HepG2 (cell line): ENCODE data around the gene GABRB3. TPM values are rescaled to one million over a fixed set of nuclear protein-coding genes. Genes with fewer than 3 reads are reported as not detected.

ENCODE experiments used
- ATAC-seq: fragments of 200-7000 bp; cut with Tn5 transposase; 3 replicates; pipeline ENCODE4 v1.9.1; 2020; ENCODE audit warnings: mild to moderate bottlenecking, moderate library complexity
- BruUV-seq: library from RNA; stranded (reverse); fragments of 400-500 nt; replicated peaks from 2 replicates; lab custom pipeline; 2021; lab: Mats Ljungman, UMichigan
- CTCF ChIA-PET: fragments of 300-600 bp; formaldehyde crosslinking; extraction: SDS; loops from one replicate; lab custom pipeline; 2021; ENCODE audit warnings: low total read pairs, inconsistent platforms, low intra/inter-chr PET ratio; lab: Yijun Ruan, JAX
- POLR2A ChIA-PET: fragments of 350-600 bp; sonication (Branson Sonifier 250); formaldehyde crosslinking; loops from one replicate; lab custom pipeline; 2020; ENCODE audit warnings: antibody characterized with exemption, inconsistent platforms; lab: Yijun Ruan, JAX
- DNase-seq: peaks from one replicate; pipeline ENCODE4 v3.0.0-alpha.2; 2015; ENCODE audit warnings: low spot score
- FAIRE-seq: peaks from 3 replicates; lab custom pipeline; 2011; peaks lifted over from hg19 to GRCh38; lab: Jason Lieb, UNC
- H2AFZ ChIP-seq: one replicate; pipeline ENCODE4 v1.6.1; 2011; ENCODE audit warnings: low read length, inconsistent platforms
- H3K27ac ChIP-seq: fragments of 300-600 bp; 3 replicates; pipeline ENCODE4 v1.8.0; 2011; ENCODE audit warnings: mixed run types, mild to moderate bottlenecking, mixed read lengths, low read length, inconsistent platforms; ENCODE audit not compliant: insufficient read depth; ENCODE audit errors: extremely low read length
- H3K27me3 ChIP-seq, 2 experiments: fragments of 200-600 bp in 1 of 2; 2 replicates in 1 of 2; 3 replicates in 1 of 2; pipeline versions ENCODE4 v1.6.0 to v1.8.0; 2011; ENCODE audit warnings: low read length in 2 of 2, mild to moderate bottlenecking in 2 of 2, moderate library complexity in 2 of 2, inconsistent platforms in 1 of 2; ENCODE audit not compliant: insufficient read depth in 2 of 2, control insufficient read depth in 1 of 2
- H3K36me3 ChIP-seq, 2 experiments: fragments of 200-600 bp in 1 of 2; replicated peaks in 1 of 2; 2 replicates in 1 of 2; 3 replicates in 1 of 2; pipeline versions ENCODE4 v1.5.1 to v1.8.0; 2011; ENCODE audit warnings: low read length in 2 of 2, inconsistent platforms in 1 of 2; ENCODE audit not compliant: insufficient read depth in 2 of 2, control insufficient read depth in 1 of 2
- H3K4me1 ChIP-seq: 2 replicates; pipeline ENCODE4 v1.5.1; 2012; ENCODE audit warnings: low read length, inconsistent platforms; ENCODE audit not compliant: insufficient read depth
- H3K4me2 ChIP-seq: 2 replicates; pipeline ENCODE4 v1.6.0; 2011; ENCODE audit warnings: low read depth, low read length, inconsistent platforms
- H3K4me3 ChIP-seq, 3 experiments: fragments of 200-600 bp in 1 of 3; sonication (generic), shearing (Covaris generic) in 1 of 3; replicated peaks in 1 of 3; 2 replicates each; pipeline ENCODE4 v1.5.1; 2011 to 2016; ENCODE audit warnings: low read length in 3 of 3, inconsistent platforms in 2 of 3, low read depth in 2 of 3, mild to moderate bottlenecking in 2 of 3, control low read depth in 1 of 3, mixed read lengths in 1 of 3; ENCODE audit not compliant: insufficient read depth in 1 of 3
- H3K79me2 ChIP-seq: one replicate; pipeline ENCODE4 v1.6.1; 2011; ENCODE audit warnings: low read length, inconsistent platforms; ENCODE audit not compliant: insufficient read depth
- H3K9ac ChIP-seq: 2 replicates; pipeline ENCODE4 v1.6.0; 2011; ENCODE audit warnings: mild to moderate bottlenecking, low read depth, low read length, inconsistent platforms; ENCODE audit not compliant: insufficient read depth
- H3K9me3 ChIP-seq: 2 replicates; pipeline ENCODE4 v1.5.1; 2012; ENCODE audit warnings: mild to moderate bottlenecking, low read length
- H4K20me1 ChIP-seq: 2 replicates; pipeline ENCODE4 v1.6.0; 2011; ENCODE audit warnings: inconsistent platforms, mild to moderate bottlenecking, low read length, moderate library complexity; ENCODE audit not compliant: insufficient read depth
- HMG20B ChIP-seq: conservative IDR thresholded peaks from 2 replicates; pipeline ENCODE4 v1.6.1; 2016; ENCODE audit warnings: missing genetic modification reagents, missing compliant biosample characterization
- NCOA5 ChIP-seq: sonication (generic); formaldehyde crosslinking; IDR thresholded peaks from 2 replicates; pipeline ENCODE4 v1.4.0; 2020; ENCODE audit warnings: missing genetic modification reagents
- NR2F2 ChIP-seq: IDR thresholded peaks from 2 replicates; pipeline ENCODE4 v1.6.1; 2012; ENCODE audit warnings: low read depth, inconsistent platforms, borderline replicate concordance
- RCOR2 ChIP-seq: IDR thresholded peaks from 2 replicates; pipeline ENCODE4 v1.6.1; 2016; ENCODE audit warnings: missing biosample characterization, missing genetic modification reagents
- SMARCE1 ChIP-seq: fragments of 450-650 bp; IDR thresholded peaks from 2 replicates; pipeline ENCODE4 v1.6.1; 2017; ENCODE audit warnings: borderline replicate concordance
- ZXDC ChIP-seq: sonication (generic); formaldehyde crosslinking; IDR thresholded peaks from 2 replicates; pipeline ENCODE4 v1.5.0; 2020; ENCODE audit warnings: mild to moderate bottlenecking, missing genetic modification reagents
- WGBS: methylation state at CpG from one replicate; pipeline ENCODE4 v1.1.6; 2017; ENCODE audit warnings: low lambda C conversion rate; 5-methylcytosine and 5-hydroxymethylcytosine counted together
- in situ Hi-C: cut with HindIII; loops from 2 replicates; pipeline ENCODE4 v1.10.0; 2017; ENCODE audit warnings: low pct_unique_long_range_greater_than_20kb; ENCODE audit not compliant: extremely low pct_ligation_motif_present
- intact Hi-C: fragments of 100-400 bp; cut with micrococcal nuclease; formaldehyde crosslinking; loops from one replicate; pipeline ENCODE4 v1.10.0; 2022; ENCODE audit not compliant: unreplicated experiment
- polyA plus RNA-seq, 8 experiments: library from polyadenylated mRNA; depleted of rRNA in 3 of 8; stranded (reverse) in 7 of 8; unstranded in 1 of 8; fragments of >200 nt; fragmentation: Illumina TruSeq in 4 of 8; extraction: Trizol in 4 of 8; gene quantifications; 2 replicates each; pipeline versions ENCODE4 v1.2.1 to v1.2.3, GENCODE V29; 2011 to 2016; ENCODE audit warnings: low read depth in 4 of 8, missing spikeins in 1 of 8, mixed read lengths in 1 of 8; ENCODE audit not compliant: insufficient read depth in 1 of 8
- total RNA-seq, 5 experiments: library from RNA; depleted of rRNA; stranded (reverse); fragments of >200 nt; fragmentation: Illumina TruSeq; extraction: Trizol; gene quantifications; 2 replicates each; pipeline ENCODE4 v1.2.3, GENCODE V29; 2016; ENCODE audit warnings: low read depth in 1 of 5

The GABRB3 gene
- total and polyA plus RNA-seq, 2 of the 13 experiments (the other 11 are each of a cell fraction or from before 2014, with no cell fraction given): not detected

GRCh38 chr15:26667222-26667988 is 105.5 kb downstream of the GABRB3 start:
- ATAC-seq: no peak
- 10% methylated on average over 8 of the region's 14 CpGs for WGBS

More at GRCh38 chr15:26667222-26667988, 105.5 kb downstream of the GABRB3 start:
- Histone ChIP-seq H3K27me3 (no peaks in the 10 kb centered on the region), H3K27ac (no peak overlapping the region), H3K79me2 (no peaks in the 10 kb centered on the region), H3K4me1 (no peaks in the 10 kb centered on the region), H3K9me3 (peaks cover 41% of the 10 kb centered on the region), H2AFZ (no peak overlapping the region), H3K4me2 (no peak overlapping the region), H4K20me1 (no peaks in the 10 kb centered on the region), H3K36me3 (no peaks in the 10 kb centered on the region), H3K4me3 (no peak overlapping the region), H3K9ac (no peak overlapping the region)
- BruUV-seq: no TSS peak
- POLR2A ChIA-PET: no interaction called here
- in situ Hi-C loops: no loop called here
- DNase-seq (no peak), FAIRE-seq (no peak)
- no peak for TF ChIP-seq ZXDC (CRISPR knock-in tag)
- TF ChIP-seq SMARCE1: no peak
- no peak for TF ChIP-seq NCOA5 (CRISPR knock-in tag)
- TF ChIP-seq NR2F2: no peak
- no peak for TF ChIP-seq RCOR2
- TF ChIP-seq HMG20B (CRISPR knock-in tag): no peak
- CTCF ChIA-PET: no interaction called here
- intact Hi-C loops: no loop called here
